ENCODE results near the gene PPP2R5C.

DNA sequence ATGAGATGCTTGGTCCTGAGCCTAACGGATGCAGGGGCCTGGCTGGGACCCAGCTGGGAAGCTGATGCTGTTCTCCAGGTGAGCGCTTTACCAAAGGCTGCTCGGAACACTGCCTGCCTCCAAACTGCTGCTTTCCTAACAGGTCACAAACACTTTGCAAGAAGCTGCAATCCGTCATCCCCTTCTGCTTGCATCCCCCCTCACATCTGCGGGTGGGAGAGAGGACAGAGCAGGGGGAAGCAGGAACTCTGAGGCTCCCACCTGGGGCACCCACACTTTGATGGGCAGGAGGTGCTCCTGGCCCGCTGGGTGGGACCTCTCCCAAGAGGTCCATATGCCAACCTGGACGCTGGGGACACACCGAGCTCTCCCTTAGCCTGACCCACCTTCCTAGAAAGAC is 24.9 kb upstream of the PPP2R5C start:
- TF ChIP-seq, protein P1, sequence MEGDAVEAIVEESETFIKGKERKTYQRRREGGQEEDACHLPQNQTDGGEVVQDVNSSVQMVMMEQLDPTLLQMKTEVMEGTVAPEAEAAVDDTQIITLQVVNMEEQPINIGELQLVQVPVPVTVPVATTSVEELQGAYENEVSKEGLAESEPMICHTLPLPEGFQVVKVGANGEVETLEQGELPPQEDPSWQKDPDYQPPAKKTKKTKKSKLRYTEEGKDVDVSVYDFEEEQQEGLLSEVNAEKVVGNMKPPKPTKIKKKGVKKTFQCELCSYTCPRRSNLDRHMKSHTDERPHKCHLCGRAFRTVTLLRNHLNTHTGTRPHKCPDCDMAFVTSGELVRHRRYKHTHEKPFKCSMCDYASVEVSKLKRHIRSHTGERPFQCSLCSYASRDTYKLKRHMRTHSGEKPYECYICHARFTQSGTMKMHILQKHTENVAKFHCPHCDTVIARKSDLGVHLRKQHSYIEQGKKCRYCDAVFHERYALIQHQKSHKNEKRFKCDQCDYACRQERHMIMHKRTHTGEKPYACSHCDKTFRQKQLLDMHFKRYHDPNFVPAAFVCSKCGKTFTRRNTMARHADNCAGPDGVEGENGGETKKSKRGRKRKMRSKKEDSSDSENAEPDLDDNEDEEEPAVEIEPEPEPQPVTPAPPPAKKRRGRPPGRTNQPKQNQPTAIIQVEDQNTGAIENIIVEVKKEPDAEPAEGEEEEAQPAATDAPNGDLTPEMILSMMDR (IDR thresholded peaks at IDR 0.05; ENCODE audit: borderline replicate concordance, extremely low read depth, low read length, poor library complexity, severe bottlenecking): no peak
- TF ChIP-seq EZH2 (IDR thresholded peaks at IDR 0.05; ENCODE audit: borderline replicate concordance, low read depth, low read length, severe bottlenecking): no peak

All from DND-41 (cell line).